Osteocyte (in vitro differentiated cells): ENCODE data around the gene MAEL. TPM values are rescaled to one million over a fixed set of nuclear protein-coding genes. Genes with fewer than 3 reads are reported as not detected.

Experiments used
- DNase-seq: peaks from one replicate; pipeline ENCODE4 v3.0.0; 2021; ENCODE audit warnings: mixed read lengths; ENCODE audit not compliant: unreplicated experiment; ENCODE audit errors: extremely low spot score
- H3K27ac Mint-ChIP-seq: one replicate; pipeline ENCODE4 v1.8.0; 2021; ENCODE audit warnings: mild to moderate bottlenecking, mixed read lengths; ENCODE audit not compliant: unreplicated experiment
- H3K27me3 Mint-ChIP-seq: one replicate; pipeline ENCODE4 v1.8.0; 2021; ENCODE audit warnings: mixed read lengths; ENCODE audit not compliant: unreplicated experiment
- H3K36me3 Mint-ChIP-seq: one replicate; pipeline ENCODE4 v1.8.0; 2021; ENCODE audit warnings: mixed read lengths; ENCODE audit not compliant: unreplicated experiment
- H3K4me1 Mint-ChIP-seq: one replicate; pipeline ENCODE4 v1.8.0; 2021; ENCODE audit warnings: mixed read lengths; ENCODE audit not compliant: unreplicated experiment
- H3K4me3 Mint-ChIP-seq: one replicate; pipeline ENCODE4 v1.8.0; 2021; ENCODE audit warnings: mild to moderate bottlenecking, moderate library complexity, mixed read lengths; ENCODE audit not compliant: unreplicated experiment
- H3K9me3 Mint-ChIP-seq: one replicate; pipeline ENCODE4 v1.8.0; 2021; ENCODE audit warnings: mixed read lengths; ENCODE audit not compliant: unreplicated experiment
- CTCF ChIP-seq: fragments of 200-600 bp; sonication (generic); IDR thresholded peaks from 2 replicates; pipeline ENCODE4 v1.5.0; 2021; ENCODE audit warnings: antibody characterized with exemption, mild to moderate bottlenecking, moderate library complexity
- total RNA-seq: library from RNA; stranded (reverse); gene quantifications from 2 replicates; pipeline ENCODE4 v1.2.1, GENCODE V29; 2021

Gene MAEL
- total RNA-seq, 1 donor from 2014 or later = not detected

DNA sequence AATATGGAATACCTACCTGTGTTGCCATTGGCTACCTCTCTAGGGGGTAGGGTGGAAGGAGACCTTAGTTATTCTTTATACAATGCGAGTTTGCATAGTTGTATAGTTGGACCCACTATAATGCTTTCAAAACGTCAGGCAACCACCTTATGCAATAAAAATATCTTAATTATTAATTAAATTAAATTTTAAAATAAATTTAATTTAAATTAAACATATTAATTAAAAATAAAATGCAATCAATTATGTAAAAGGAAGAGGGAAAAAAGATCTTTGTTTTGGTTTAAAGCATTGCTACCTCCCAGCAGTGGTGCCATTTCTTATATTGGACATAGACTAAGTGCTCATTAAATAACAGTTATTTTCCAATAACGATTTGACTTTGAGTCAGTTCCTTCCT is 78.8 kb downstream of the MAEL start:
- no peak overlapping the region for H3K27ac Mint-ChIP-seq

DNA sequence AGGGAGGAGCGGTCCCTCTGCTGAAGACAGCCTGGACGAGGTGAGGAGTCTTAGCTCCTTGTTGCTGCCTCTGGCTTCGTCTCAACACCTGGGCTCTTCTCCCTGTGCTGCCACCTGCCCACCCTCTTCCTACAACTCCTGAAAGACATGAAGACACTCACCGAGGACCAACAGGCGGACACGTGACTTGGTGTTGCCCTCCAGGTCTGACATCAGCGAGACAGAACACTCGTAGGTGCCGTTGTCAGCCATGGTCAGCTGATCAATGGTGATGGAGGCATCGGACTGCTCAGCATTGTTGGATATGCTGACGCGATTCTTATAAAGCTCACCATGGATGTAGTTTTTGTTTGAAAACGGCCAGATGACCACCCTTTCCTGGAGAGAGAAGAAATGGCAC is 79.7 kb downstream of the MAEL start:
- Mint-ChIP-seq H3K36me3 (no peaks in the 10 kb centered on the region), H3K27ac (no peak overlapping the region), H3K9me3 (no peaks in the 10 kb centered on the region), H3K27me3 (peaks cover 41% of the 10 kb centered on the region), H3K4me1 (peaks cover 2% of the 10 kb centered on the region), H3K4me3 (no peak overlapping the region)
- TF ChIP-seq CTCF = no peak
- DNase-seq = no peak

More for the DNA sequence above, 78.8 kb downstream of the MAEL start:
- no peaks in the 10 kb centered on the region for H3K36me3 Mint-ChIP-seq
- H3K4me1 Mint-ChIP-seq = peaks cover 2% of the 10 kb centered on the region
- no peaks in the 10 kb centered on the region for H3K9me3 Mint-ChIP-seq
- H3K4me3 Mint-ChIP-seq = no peak overlapping the region
- H3K27me3 Mint-ChIP-seq = peaks cover 42% of the 10 kb centered on the region
- TF ChIP-seq CTCF = no peak
- no peak for DNase-seq

GRCh38 chr1:167071286-167071685 is 82.2 kb downstream of the MAEL start:
- Mint-ChIP-seq H3K4me3 (no peak overlapping the region), H3K27ac (no peak overlapping the region), H3K4me1 (peaks cover 2% of the 10 kb centered on the region), H3K36me3 (no peaks in the 10 kb centered on the region), H3K9me3 (no peaks in the 10 kb centered on the region), H3K27me3 (peaks cover 43% of the 10 kb centered on the region)
- TF ChIP-seq CTCF = no peak
- DNase-seq = no peak

Other genes with a start within 250 kb of the MAEL start
- gene POGK, start 149.8 kb upstream of the MAEL start, total RNA-seq = 33.0 and 34.3 TPM in 2 replicates
- 9.8 and 10.7 TPM in 2 replicates for gene TADA1, start 113.0 kb upstream of the MAEL start, total RNA-seq
- 0.16 TPM in 1 of 2 replicates, not detected in the other for gene ILDR2, start 13.7 kb upstream of the MAEL start, total RNA-seq
- gene GPA33, start 101.1 kb downstream of the MAEL start, total RNA-seq = not detected in 2 replicates
- gene STYXL2, start 104.8 kb downstream of the MAEL start, total RNA-seq = 0.70 and 0.86 TPM in 2 replicates
- 15.3 and 17.9 TPM in 2 replicates for gene POU2F1, start 231.6 kb downstream of the MAEL start, total RNA-seq